ENCODE data around the gene CEBPZ. TPM values are rescaled to one million over a fixed set of nuclear protein-coding genes. Genes with fewer than 3 reads are reported as not detected.

The CEBPZ gene
- total and polyA plus RNA-seq, 2 of the 13 experiments (the other 11 are each of a cell fraction or from before 2014, with no cell fraction given): 14.4 to 117 TPM

DNA sequence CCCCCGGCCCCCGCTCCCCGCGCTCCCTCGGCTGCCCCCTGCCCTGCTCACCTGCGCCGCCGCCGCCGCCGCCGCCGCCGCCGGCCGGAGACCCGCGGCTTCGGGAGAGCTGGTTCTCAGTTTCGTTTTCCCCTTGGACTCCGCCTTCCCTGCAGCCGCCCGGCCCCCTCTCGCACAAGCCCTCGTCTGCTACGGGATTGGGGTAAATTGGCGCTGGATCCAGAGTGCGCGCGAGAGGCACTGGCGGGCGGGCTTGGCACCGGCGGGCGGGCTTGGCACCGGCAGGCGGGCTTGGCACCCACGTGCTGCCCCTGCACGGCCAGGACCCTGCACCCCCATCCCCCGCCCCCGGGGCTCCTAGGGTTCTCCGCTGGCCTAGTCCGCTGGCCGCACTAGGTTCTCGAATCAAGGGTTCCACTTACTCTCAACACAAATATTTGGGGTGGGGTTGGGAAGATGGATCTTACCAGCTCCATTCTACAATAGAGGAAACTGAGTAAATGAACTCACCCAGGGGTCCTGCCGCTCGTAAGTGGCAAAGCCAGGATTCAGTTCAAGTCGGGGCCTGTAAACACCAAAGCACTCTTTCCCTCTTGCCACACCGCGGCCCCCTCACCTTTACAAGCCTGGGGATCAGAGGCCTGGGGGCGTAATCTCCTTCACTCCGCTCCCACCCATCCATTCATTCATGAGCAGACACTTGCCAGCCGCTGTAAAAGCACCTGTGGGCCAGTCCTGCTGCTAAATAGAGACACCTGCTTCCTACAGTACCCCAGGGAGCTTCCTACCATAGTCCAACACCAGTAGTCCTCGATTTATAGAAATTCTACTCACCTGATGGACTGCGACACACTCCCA is 74.3 kb downstream of the CEBPZ start, which contains the start of gene EIF2AK2 (continued):
- TF ChIP-seq, protein P1, sequence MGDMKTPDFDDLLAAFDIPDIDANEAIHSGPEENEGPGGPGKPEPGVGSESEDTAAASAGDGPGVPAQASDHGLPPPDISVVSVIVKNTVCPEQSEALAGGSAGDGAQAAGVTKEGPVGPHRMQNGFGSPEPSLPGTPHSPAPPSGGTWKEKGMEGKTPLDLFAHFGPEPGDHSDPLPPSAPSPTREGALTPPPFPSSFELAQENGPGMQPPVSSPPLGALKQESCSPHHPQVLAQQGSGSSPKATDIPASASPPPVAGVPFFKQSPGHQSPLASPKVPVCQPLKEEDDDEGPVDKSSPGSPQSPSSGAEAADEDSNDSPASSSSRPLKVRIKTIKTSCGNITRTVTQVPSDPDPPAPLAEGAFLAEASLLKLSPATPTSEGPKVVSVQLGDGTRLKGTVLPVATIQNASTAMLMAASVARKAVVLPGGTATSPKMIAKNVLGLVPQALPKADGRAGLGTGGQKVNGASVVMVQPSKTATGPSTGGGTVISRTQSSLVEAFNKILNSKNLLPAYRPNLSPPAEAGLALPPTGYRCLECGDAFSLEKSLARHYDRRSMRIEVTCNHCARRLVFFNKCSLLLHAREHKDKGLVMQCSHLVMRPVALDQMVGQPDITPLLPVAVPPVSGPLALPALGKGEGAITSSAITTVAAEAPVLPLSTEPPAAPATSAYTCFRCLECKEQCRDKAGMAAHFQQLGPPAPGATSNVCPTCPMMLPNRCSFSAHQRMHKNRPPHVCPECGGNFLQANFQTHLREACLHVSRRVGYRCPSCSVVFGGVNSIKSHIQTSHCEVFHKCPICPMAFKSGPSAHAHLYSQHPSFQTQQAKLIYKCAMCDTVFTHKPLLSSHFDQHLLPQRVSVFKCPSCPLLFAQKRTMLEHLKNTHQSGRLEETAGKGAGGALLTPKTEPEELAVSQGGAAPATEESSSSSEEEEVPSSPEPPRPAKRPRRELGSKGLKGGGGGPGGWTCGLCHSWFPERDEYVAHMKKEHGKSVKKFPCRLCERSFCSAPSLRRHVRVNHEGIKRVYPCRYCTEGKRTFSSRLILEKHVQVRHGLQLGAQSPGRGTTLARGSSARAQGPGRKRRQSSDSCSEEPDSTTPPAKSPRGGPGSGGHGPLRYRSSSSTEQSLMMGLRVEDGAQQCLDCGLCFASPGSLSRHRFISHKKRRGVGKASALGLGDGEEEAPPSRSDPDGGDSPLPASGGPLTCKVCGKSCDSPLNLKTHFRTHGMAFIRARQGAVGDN (CRISPR knock-in tag; IDR thresholded peaks at IDR 0.05): peak; percentile 93
- TF ChIP-seq NFKB2 (CRISPR knock-in tag; IDR thresholded peaks at IDR 0.05; ENCODE audit: borderline replicate concordance) (peak; percentile 51; the same call in 1 of the 2 replicates), TSC22D2 (CRISPR knock-in tag; IDR thresholded peaks at IDR 0.05; ENCODE audit: borderline replicate concordance) (0 out of 2 replicates have a peak, but pooled peaks have one; percentile 27), ISL2 (CRISPR knock-in tag; IDR thresholded peaks at IDR 0.05) (peak; percentile 24; the same call in 1 of the 2 replicates), DMAP1 (CRISPR knock-in tag; IDR thresholded peaks at IDR 0.05) (peak; percentile 53; the same call in 1 of the 2 replicates), ZNF674 (CRISPR knock-in tag; IDR thresholded peaks at IDR 0.05; ENCODE audit: low read depth) (no peak), ZZZ3 (CRISPR knock-in tag; IDR thresholded peaks at IDR 0.05; ENCODE audit: borderline replicate concordance) (peak; percentile 40; the same call in 1 of the 2 replicates), ZNF724P (CRISPR knock-in tag; IDR thresholded peaks at IDR 0.05; ENCODE audit: borderline replicate concordance) (peak; percentile 37; the same call in 1 of the 2 replicates), YEATS4 (CRISPR knock-in tag; IDR thresholded peaks at IDR 0.05; ENCODE audit: borderline replicate concordance) (peak; percentile 29; the same call in 1 of the 2 replicates), ZNF230 (CRISPR knock-in tag; IDR thresholded peaks at IDR 0.05) (peak; percentile 53; the same call in 1 of the 2 replicates), BRCA1 (CRISPR knock-in tag; IDR thresholded peaks at IDR 0.05) (no peak; the same call in 1 of the 2 replicates), IRX3 (CRISPR knock-in tag; IDR thresholded peaks at IDR 0.05; ENCODE audit: borderline replicate concordance, low read depth) (no peak), ZFP36 (IDR thresholded peaks at IDR 0.05; ENCODE audit: borderline replicate concordance, low read depth, low read length, partially characterized antibody) (no peak)
- TF ChIP-seq, protein P2, sequence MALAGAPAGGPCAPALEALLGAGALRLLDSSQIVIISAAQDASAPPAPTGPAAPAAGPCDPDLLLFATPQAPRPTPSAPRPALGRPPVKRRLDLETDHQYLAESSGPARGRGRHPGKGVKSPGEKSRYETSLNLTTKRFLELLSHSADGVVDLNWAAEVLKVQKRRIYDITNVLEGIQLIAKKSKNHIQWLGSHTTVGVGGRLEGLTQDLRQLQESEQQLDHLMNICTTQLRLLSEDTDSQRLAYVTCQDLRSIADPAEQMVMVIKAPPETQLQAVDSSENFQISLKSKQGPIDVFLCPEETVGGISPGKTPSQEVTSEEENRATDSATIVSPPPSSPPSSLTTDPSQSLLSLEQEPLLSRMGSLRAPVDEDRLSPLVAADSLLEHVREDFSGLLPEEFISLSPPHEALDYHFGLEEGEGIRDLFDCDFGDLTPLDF (CRISPR knock-in tag; IDR thresholded peaks at IDR 0.05): 0 out of 2 replicates have a peak, but pooled peaks have one; percentile 79
- TF ChIP-seq, protein P3, sequence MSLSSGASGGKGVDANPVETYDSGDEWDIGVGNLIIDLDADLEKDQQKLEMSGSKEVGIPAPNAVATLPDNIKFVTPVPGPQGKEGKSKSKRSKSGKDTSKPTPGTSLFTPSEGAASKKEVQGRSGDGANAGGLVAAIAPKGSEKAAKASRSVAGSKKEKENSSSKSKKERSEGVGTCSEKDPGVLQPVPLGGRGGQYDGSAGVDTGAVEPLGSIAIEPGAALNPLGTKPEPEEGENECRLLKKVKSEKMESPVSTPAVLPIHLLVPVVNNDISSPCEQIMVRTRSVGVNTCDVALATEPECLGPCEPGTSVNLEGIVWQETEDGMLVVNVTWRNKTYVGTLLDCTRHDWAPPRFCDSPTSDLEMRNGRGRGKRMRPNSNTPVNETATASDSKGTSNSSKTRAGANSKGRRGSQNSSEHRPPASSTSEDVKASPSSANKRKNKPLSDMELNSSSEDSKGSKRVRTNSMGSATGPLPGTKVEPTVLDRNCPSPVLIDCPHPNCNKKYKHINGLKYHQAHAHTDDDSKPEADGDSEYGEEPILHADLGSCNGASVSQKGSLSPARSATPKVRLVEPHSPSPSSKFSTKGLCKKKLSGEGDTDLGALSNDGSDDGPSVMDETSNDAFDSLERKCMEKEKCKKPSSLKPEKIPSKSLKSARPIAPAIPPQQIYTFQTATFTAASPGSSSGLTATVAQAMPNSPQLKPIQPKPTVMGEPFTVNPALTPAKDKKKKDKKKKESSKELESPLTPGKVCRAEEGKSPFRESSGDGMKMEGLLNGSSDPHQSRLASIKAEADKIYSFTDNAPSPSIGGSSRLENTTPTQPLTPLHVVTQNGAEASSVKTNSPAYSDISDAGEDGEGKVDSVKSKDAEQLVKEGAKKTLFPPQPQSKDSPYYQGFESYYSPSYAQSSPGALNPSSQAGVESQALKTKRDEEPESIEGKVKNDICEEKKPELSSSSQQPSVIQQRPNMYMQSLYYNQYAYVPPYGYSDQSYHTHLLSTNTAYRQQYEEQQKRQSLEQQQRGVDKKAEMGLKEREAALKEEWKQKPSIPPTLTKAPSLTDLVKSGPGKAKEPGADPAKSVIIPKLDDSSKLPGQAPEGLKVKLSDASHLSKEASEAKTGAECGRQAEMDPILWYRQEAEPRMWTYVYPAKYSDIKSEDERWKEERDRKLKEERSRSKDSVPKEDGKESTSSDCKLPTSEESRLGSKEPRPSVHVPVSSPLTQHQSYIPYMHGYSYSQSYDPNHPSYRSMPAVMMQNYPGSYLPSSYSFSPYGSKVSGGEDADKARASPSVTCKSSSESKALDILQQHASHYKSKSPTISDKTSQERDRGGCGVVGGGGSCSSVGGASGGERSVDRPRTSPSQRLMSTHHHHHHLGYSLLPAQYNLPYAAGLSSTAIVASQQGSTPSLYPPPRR (CRISPR knock-in tag; IDR thresholded peaks at IDR 0.05; ENCODE audit: borderline replicate concordance): 0 out of 2 replicates have a peak, but pooled peaks have one; percentile 19
- TF ChIP-seq, protein P4, sequence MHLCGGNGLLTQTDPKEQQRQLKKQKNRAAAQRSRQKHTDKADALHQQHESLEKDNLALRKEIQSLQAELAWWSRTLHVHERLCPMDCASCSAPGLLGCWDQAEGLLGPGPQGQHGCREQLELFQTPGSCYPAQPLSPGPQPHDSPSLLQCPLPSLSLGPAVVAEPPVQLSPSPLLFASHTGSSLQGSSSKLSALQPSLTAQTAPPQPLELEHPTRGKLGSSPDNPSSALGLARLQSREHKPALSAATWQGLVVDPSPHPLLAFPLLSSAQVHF (CRISPR knock-in tag; IDR thresholded peaks at IDR 0.05): peak; percentile 69; the same call in 1 of the 2 replicates
